GM21367 (cell line): ENCODE data around the gene PDGFA.
"Not testable (repeated sequence)": the region's sequence is repeated elsewhere in the genome, so short reads cannot be mapped to it uniquely, and the experiment has no call there.

Experiments used
- ATAC-seq: cut with Tn5 transposase; IDR thresholded peaks from one replicate; pipeline ENCODE4 v1.9.1; 2021; ENCODE audit not compliant: unreplicated experiment

The PDGFA gene

GRCh38 chr7:552151-552867 lies 32.7 kb upstream of the PDGFA start:
- not testable (repeated sequence) for ATAC-seq

GRCh38 chr7:551615-551970 lies 31.9 kb upstream of the PDGFA start:
- ATAC-seq, result not testable (repeated sequence)

GRCh38 chr7:550881-551614 lies 31.4 kb upstream of the PDGFA start:
- no peak for ATAC-seq

GRCh38 chr7:549891-550625 lies 30.4 kb upstream of the PDGFA start:
- no peak for ATAC-seq

GRCh38 chr7:549066-549890 lies 29.6 kb upstream of the PDGFA start:
- ATAC-seq, result no peak

GRCh38 chr7:548401-548800 lies 28.8 kb upstream of the PDGFA start:
- no peak for ATAC-seq

GRCh38 chr7:545470-545869 lies 25.8 kb upstream of the PDGFA start:
- ATAC-seq, result no peak

- no peak for ATAC-seq
Observed at GRCh38 chr7:544338-545221, 24.9 kb upstream of the PDGFA start.

GRCh38 chr7:543501-544337 lies 24.1 kb upstream of the PDGFA start:
- no peak for ATAC-seq

GRCh38 chr7:542713-543500 lies 23.3 kb upstream of the PDGFA start:
- ATAC-seq, result no peak

- no peak for ATAC-seq
Observed at GRCh38 chr7:542131-542712, 22.6 kb upstream of the PDGFA start.

GRCh38 chr7:541661-542060 lies 22.0 kb upstream of the PDGFA start:
- no peak for ATAC-seq

GRCh38 chr7:540997-541396 lies 21.4 kb upstream of the PDGFA start:
- ATAC-seq, result no peak

GRCh38 chr7:540579-540978 lies 20.9 kb upstream of the PDGFA start:
- ATAC-seq, result no peak

- ATAC-seq, result no peak
Observed at GRCh38 chr7:539731-540411, 20.2 kb upstream of the PDGFA start.

GRCh38 chr7:538764-539685 lies 19.4 kb upstream of the PDGFA start:
- no peak for ATAC-seq
